ENCODE data around the gene PACSIN2.
"Not testable (repeated sequence)": the region's sequence is repeated elsewhere in the genome, so short reads cannot be mapped to it uniquely, and the experiment has no call there.

The PACSIN2 gene

GRCh38 chr22:42997582-42998090 is 17.3 kb downstream of the PACSIN2 start:
- H2AFZ ChIP-seq = no peak overlapping the region
- H3K27me3 ChIP-seq (ENCODE audit: control insufficient read depth, insufficient read depth, low read length) = no peaks in the 10 kb centered on the region
- H3K9me3 ChIP-seq (ENCODE audit: control insufficient read depth, low read length) = no peaks in the 10 kb centered on the region
- no peak overlapping the region for H3K27ac ChIP-seq
- no peak for TF ChIP-seq CTCF (IDR thresholded peaks at IDR 0.05)
- no peak overlapping the region for H3K4me2 ChIP-seq (ENCODE audit: low read length)
- no peaks in the 10 kb centered on the region for H3K36me3 ChIP-seq (ENCODE audit: control insufficient read depth, insufficient read depth, low read length)
- H3K79me2 ChIP-seq = peaks cover 4% of the 10 kb centered on the region
- no peak overlapping the region for H3K4me3 ChIP-seq (ENCODE audit: low read depth, low read length)
- H3K4me1 ChIP-seq = no peaks in the 10 kb centered on the region
- H3K9ac ChIP-seq = no peak overlapping the region

GRCh38 chr22:42996646-42997365 is 18.1 kb downstream of the PACSIN2 start:
- Histone ChIP-seq H2AFZ (no peak overlapping the region), H3K4me1 (no peaks in the 10 kb centered on the region), H3K4me2 (ENCODE audit: low read length) (no peak overlapping the region), H3K27ac (no peak overlapping the region), H3K9me3 (ENCODE audit: control insufficient read depth, low read length) (no peaks in the 10 kb centered on the region), H3K9ac (no peak overlapping the region), H3K4me3 (ENCODE audit: low read depth, low read length) (no peak overlapping the region), H3K79me2 (peaks cover 3% of the 10 kb centered on the region), H3K36me3 (ENCODE audit: control insufficient read depth, insufficient read depth, low read length) (no peaks in the 10 kb centered on the region), H3K27me3 (ENCODE audit: control insufficient read depth, insufficient read depth, low read length) (no peaks in the 10 kb centered on the region)
- TF ChIP-seq CTCF (IDR thresholded peaks at IDR 0.05) = no peak

- not testable (repeated sequence) for H3K27ac ChIP-seq; H3K9ac ChIP-seq; H3K36me3 ChIP-seq (ENCODE audit: control insufficient read depth, insufficient read depth, low read length); H3K79me2 ChIP-seq; H3K4me3 ChIP-seq (ENCODE audit: low read depth, low read length); H2AFZ ChIP-seq; H3K9me3 ChIP-seq (ENCODE audit: control insufficient read depth, low read length); H3K27me3 ChIP-seq (ENCODE audit: control insufficient read depth, insufficient read depth, low read length); H3K4me2 ChIP-seq (ENCODE audit: low read length); H3K4me1 ChIP-seq
These were observed 19.3 kb downstream of the PACSIN2 start for GRCh38 chr22:42995654-42996053.

- Histone ChIP-seq H3K9me3 (ENCODE audit: control insufficient read depth, low read length) (no peaks in the 10 kb centered on the region), H3K4me2 (ENCODE audit: low read length) (peak overlapping the region; percentile 23), H3K27me3 (ENCODE audit: control insufficient read depth, insufficient read depth, low read length) (no peaks in the 10 kb centered on the region), H3K27ac (no peak overlapping the region), H3K36me3 (ENCODE audit: control insufficient read depth, insufficient read depth, low read length) (no peaks in the 10 kb centered on the region), H3K4me3 (ENCODE audit: low read depth, low read length) (no peak overlapping the region), H2AFZ (no peak overlapping the region), H3K4me1 (no peaks in the 10 kb centered on the region), H3K9ac (no peak overlapping the region), H3K79me2 (peaks cover 5% of the 10 kb centered on the region)
- TF ChIP-seq CTCF (IDR thresholded peaks at IDR 0.05) = no peak
These were observed 19.9 kb downstream of the PACSIN2 start for GRCh38 chr22:42994917-42995562.

GRCh38 chr22:42994276-42994916 is 20.6 kb downstream of the PACSIN2 start:
- Histone ChIP-seq H3K79me2 (peaks cover 5% of the 10 kb centered on the region), H3K4me2 (ENCODE audit: low read length) (no peak overlapping the region), H3K27ac (no peak overlapping the region), H3K4me3 (ENCODE audit: low read depth, low read length) (no peak overlapping the region), H3K9me3 (ENCODE audit: control insufficient read depth, low read length) (no peaks in the 10 kb centered on the region), H3K9ac (no peak overlapping the region), H3K36me3 (ENCODE audit: control insufficient read depth, insufficient read depth, low read length) (no peaks in the 10 kb centered on the region), H3K27me3 (ENCODE audit: control insufficient read depth, insufficient read depth, low read length) (no peaks in the 10 kb centered on the region), H3K4me1 (no peaks in the 10 kb centered on the region), H2AFZ (no peak overlapping the region)
- TF ChIP-seq CTCF (IDR thresholded peaks at IDR 0.05) = no peak

All from parathyroid adenoma (tissue), 2 donors.